HG03439 (cell line): ENCODE results near the gene CACNA1E.

Experiments used
- ATAC-seq: cut with Tn5 transposase; IDR thresholded peaks from one replicate; pipeline ENCODE4 v1.9.1; 2021; ENCODE audit warnings: mild to moderate bottlenecking, moderate library complexity; ENCODE audit not compliant: unreplicated experiment

Gene CACNA1E

DNA sequence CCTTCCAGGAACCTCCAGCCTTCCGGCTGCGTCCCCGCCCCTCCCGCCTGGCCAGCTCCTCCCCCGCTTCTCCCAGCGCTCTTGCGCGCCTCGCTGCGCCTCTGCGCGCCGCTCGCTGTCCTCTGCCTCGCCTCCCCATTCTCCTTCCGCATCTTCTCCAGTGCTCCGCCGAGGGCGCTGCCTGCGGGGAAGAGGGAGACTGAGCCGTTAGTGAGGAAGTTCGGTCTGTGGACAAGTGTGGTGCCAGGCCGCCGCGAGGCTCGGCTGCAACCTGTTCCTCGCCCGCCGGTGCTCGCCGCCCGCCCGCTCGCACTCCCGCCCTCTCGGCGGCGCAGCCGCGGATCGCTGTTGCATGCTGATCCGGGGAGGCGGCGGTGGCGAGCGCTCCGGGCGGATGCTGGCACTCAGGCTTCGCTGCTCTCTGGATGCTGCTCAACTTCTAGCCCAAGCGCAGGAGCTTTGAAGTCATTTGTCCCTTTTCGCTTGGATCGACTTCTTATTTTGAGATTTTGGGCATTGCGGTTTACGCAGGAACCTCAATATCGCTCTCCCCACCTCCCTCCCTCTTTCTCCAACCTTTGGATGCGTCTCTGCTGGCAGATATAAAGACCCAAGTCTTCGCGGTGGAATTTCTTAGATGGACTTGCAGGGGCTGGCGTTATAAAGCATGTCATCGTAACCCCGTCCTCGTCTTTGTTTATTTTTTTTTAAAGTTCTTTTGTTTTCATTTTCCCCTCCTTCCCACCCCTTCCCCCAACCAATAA, 614 bp upstream of the CACNA1E start:
- ATAC-seq, result peak; percentile 59

DNA sequence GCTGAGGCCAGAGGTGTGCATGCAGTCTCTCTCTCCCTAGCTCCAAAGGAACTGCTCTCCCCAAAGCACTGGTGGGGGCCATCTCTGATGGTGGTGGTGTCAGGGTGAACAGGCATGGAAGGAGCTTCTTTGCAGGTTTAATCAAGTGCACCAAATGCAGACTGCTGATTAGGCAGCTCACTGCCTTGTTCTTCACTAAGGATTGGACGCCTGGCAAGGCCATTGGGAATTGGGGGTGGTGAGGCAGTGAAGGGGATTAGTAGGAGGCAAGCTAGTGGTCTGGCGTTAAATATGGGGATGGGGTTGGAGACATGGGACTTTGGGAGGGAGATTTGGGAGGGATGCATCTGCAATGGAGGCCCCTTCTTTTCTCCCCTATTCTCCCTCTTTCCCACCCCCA, 1.5 kb downstream of the CACNA1E start:
- ATAC-seq, result no peak

DNA sequence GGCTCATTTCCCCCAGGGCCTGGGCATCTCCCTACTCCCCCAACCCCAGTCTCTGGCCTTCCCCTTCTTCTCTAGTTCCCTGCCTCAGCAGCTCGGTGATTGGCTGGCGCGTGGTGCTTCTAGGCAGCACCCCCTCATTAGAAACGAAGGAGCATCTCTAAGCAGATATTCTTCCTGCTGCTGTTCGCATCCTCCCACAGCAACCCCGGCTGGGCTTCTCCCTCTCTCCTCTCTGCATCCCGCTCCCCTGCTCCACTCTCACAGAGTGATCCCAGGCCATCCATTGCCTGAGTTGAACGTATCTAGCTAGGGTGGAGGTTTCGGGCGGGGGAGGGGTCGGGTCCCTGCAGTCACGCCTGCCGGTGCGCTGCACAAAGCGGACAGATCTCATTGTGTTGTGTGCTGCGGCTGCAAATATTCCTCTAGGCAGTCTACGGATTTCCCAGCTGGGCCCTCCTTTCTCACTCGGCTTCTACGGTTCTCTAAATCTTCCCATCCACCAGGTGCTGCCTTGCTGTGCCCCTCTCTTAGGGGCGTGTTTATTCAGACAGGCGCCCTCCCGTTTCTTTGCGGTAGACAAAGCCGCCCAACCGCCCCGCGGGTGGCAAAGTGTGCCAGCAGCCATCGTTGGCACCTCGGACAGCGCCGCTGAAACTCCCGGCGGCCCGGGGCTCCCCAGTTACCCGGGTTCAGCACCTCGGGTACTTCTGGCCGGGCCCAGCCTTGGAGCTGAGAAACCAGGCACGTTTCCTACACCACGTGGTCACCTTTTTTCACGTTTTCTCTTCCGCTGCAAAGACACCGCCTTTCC, 2.2 kb downstream of the CACNA1E start:
- peak; percentile 57 for ATAC-seq

DNA sequence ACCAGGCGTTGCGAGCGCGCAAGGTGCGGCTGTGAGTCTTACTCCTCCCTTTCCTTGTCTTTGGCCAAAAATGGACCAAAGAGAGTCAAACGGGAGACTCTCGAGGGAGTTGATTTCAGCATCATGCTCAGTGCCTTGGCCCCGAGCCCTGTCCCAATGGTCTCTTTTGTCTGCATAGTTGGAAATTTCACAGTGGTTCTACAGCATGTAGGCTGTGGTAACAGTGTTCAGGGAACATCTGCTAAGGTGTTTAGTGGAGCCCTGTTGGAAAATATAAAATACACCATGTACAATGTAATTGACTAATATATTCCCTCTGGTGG, 2.7 kb downstream of the CACNA1E start:
- no peak for ATAC-seq

DNA sequence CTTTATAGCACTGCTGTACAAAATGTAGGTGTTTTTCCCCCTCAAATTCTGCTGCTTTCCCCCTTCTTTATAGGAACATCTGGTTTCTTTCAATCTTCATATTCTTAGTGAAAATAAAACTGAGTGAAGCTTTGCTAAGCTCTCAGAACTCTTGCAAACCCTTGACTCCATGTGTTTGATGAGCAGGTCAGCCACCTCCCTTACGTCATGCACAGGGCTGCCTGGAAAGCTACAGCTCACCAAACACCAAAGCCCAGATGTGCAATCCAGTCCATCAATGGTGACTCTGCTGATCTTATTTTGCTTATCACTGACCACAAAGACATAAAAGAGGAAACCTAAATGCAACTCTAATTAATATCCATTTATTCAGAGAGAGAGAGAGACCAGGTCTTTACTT, 5.5 kb downstream of the CACNA1E start:
- ATAC-seq, result no peak

DNA sequence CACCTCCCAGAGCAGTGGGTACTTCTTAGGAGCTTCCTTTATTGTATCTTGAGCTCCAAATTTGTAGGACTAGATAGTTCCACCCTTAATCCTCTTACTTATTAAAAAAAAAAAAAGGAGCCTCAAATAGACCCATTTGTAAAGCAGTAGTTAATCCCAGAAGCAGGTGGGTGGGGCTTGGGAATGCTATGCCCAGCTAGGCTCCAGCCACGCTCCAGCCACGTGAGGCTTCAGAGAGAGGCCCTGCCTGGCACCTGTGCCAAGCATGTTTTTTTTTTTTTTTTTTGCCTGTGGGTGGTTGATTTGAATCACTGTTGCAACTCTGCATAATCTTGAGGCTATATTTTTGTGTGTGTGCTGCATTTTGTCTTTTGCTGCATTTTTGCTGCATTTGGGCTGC, 7.0 kb downstream of the CACNA1E start:
- no peak for ATAC-seq

DNA sequence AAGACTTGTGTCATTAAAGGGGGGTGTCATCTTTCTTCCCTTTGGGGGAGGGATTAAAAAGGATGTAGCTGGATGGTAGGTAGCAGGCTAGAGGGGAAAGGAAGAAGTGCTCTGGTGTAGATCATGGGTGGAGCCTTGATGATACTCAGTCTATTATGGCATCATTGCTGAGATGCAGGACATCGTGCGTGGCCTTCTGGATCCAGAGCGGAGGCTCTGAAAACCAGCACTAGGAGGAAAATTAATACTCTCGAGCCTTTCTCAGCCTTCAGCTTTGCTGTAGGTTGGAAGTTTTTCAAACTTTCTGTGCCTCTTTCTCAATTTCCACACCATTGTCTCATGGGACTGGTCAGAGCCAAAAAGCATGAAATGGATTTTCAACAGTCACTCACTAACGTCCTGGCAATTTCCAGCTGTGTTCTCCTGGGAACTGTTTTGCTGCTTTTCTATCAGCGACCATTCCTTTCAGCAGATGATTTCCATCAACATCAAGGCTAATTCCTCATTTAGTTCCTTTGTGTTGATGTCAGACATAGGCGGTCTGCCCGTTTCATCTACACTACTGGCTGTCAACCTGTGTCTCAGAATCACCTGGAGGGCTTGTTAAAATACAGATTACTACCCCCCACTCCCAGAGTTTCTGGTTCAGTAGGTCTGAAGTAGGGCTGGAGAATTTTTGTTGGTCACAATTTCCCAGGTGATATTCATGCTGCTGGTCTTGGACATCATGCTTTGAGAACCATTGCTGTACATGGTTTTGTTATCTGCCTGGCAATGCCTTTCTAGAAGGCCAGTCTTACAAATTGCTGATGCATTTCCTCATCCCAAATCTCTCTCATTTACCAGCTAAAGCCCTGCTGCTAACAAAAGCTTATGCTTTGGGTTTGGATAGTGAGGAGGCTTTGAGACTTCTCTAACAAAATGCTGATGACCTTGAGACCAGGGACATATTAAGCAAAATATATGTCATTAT, 7.7 kb downstream of the CACNA1E start:
- no peak for ATAC-seq

DNA sequence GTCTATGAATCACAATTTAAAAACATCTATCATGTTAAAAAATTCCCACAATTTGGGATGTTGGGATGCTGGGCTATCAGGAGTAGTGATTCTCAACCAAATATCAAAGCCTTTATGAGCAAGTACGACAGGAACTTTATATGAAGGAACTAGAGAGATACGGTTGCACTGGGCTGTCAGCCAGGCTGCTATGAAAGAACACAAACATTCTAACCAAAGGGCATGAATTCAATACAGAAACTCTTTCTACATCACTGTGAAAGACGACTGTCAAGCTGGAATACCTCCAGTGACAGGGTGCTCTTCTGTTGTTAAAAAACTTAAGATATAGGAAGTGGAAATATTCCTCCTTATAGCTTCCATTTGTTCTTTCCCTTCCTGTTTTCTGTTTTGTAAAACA, 9.8 kb downstream of the CACNA1E start:
- no peak for ATAC-seq

DNA sequence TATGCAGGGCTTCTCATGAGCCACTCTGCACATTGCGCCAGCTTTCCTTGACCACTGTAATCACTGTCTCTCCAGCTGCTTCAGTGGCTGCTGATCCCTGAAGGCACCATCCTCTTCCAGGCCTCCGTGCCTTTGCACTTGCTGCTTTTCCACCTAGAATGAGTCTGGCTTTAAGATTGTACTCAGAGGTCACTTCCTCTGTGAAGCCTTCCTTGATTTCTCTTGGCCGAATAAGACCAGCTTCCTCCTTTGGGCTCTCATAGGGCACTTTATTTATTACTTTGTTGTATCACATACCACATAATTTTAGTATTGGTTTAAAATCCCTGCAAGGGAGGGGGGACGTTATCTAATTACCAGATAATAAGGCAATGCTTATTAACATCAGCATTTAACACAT, 10.6 kb downstream of the CACNA1E start:
- no peak for ATAC-seq

DNA sequence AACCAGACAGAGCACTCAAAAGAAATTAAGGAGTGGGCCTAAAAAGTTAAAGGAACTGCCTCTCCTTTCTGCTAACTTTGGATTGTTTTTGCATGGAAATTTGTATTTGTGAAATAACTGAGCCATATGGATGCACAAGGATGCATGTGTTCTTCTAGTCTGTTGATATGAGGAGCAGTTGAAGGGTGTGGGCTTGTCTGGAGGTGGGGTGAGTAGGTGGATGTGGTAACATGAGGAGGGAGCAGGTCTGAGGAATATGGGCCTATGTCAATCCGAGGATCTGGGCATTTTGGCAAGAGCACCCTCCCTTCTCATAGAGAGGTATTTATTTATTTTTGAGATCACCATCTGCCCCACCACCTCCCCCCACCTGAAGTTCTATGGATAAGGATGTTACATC, 13.4 kb downstream of the CACNA1E start:
- ATAC-seq, result no peak

DNA sequence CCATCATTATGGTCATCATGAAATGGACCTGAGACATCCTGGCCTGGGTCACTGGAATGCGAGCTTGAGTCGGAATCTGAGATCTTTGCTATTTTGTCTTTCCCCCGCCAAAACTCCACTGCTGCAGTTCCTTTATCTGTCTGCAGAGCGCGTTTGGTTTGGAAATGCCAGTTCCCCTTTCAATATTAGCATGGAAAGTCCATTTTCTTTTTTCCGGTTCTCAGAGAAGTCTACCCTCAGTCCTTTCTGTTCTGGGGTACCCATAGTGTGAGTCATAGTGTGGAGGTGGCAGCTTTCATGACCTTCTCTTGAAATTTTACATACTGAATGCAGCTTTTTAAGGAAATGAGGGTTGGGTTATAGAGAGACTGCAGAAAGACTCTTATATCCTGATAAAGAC, 14.6 kb downstream of the CACNA1E start:
- no peak for ATAC-seq

DNA sequence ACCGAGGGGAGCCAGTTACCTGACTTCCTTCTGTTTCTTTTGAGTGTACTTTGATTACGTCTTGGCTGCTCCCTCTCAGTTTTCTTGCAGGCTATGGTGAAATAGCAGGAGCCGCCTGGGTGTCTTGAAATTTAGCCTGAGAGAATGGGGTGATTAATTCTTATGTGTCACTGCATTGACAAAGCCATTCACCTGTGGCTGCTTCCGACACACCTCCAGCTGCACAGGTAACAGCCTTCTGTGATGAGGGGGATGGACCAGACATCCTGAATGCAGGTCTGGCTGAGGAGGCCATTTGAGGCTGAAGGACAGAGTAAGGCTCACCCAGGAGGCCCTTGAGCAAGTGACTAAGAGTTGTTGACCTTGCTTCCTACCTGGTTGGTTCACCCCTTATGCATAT, 16.5 kb downstream of the CACNA1E start:
- no peak for ATAC-seq

DNA sequence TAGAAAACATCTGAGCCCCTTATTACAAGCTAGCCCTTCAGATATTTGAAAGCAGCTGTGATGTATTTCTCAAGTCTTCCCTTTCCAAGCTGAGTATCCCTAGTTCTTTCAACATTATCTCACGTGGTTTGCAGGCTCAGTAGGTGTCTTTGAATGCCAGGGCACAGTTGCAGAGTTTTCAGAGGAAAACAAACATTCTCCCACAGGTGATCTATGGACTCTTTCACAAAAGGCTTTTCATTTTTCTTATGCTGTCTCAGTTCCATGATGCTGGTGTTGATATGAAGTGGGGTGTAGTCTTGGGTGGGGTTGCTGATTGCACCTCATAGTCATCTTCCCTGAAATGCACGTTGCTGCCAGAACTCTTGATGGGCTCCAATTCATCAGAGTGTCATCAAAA, 17.3 kb downstream of the CACNA1E start:
- ATAC-seq, result no peak

DNA sequence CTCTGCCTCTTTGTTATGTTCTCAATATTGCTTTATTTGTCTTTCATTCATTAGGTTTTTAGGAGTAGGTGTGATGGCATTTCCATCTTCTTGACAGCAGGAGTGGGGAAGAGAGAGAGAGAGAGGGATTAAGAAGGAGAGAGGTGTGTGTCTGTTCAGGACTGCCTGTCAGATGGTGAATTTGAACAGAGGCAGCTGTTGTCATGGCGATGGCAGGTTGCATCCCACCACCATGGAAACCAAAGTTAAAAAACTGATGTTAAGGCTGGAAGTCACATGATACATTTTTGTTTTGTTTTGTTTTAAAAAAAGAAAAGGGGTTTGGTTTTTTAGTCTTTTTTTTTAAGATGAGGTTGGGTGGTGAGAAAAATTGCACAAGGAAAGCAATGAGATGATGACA, 18.3 kb downstream of the CACNA1E start:
- no peak for ATAC-seq

DNA sequence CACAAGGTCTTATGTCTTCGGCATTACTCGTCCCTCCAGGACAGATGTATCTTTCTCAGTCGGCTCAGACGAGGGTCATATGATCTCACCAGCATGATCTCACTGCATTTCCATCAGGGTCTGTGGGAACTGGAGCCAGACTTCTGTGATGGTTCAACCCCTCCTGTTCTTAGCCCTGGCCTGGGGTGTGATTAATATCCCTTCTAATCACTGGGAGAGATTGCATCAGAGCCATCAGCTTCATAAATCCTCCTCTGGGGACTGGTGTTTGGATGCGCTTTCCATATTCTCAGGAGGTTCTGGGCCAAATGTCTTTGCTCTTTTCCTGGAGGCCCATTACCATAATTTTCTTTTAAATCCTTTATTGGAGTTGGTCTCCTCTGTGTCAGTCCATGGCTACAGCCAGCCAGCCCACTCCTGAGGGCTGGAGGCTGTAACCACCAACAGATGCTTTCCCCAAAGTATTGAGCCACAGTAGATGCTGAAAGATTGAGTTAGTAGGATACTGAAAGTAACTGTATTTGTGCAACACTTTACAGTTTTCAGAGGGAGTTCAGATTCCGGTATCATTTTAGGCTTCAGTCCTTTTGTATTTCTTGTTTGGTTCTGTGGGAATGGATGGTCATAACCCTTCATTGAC, 20.0 kb downstream of the CACNA1E start:
- ATAC-seq, result no peak

DNA sequence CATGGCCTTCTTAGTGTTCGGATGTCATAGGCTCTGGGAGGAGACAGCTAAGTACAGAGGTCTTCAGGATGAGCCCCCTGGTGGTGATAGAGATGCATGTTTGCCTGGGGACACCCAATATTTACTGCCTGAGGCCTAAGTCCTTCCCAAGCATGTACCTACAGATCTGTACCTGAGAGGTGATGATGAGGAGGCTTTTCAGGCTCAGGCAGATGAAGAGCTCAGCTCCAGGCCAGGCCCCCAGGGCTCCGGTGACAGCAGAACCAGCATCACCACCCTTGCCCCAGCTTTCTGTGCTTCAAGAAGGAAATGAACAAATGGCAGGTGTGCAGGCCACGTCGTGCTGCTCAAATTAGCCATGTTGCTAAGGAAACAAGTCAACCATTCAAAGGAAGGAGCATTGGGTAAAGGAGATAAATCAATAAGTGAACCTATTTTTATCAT, 21.1 kb downstream of the CACNA1E start:
- peak; percentile 48 for ATAC-seq

DNA sequence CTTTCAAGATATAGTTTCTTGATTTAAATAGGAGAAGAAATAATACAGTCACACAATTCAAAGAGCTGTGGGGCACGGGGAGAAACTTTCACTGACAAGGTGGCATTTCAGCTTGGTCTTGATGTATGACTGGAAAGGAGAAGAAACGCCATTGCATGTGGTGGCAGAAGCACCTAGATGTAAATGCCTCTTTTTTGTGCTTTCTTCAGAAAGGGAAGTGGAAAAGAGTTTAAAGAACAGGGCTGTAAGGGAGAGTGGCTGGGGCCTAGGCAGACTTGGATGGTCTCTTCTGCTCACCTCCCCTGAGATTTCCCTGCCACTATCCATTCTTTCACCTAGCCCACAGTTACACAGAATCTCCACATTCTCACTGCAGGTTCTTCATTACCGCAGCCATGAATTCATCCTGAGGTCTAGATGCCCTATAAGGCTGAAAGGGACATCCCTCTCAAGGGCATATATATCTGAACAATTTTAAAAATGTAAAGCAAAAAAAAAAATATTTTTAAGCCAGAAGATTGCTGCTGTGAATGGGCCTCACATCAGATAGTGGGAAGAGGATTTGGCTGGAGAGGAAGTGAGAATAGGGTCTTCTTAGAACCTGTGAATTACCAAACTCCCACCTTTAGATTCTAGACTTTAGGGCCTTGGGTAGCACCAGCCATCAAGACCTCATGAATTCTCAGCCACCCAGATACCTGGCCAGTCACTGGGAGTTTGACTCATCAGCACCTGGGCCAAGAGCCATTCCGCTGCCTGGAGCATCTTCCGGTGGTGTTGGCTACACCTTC, 23.4 kb downstream of the CACNA1E start:
- no peak for ATAC-seq

DNA sequence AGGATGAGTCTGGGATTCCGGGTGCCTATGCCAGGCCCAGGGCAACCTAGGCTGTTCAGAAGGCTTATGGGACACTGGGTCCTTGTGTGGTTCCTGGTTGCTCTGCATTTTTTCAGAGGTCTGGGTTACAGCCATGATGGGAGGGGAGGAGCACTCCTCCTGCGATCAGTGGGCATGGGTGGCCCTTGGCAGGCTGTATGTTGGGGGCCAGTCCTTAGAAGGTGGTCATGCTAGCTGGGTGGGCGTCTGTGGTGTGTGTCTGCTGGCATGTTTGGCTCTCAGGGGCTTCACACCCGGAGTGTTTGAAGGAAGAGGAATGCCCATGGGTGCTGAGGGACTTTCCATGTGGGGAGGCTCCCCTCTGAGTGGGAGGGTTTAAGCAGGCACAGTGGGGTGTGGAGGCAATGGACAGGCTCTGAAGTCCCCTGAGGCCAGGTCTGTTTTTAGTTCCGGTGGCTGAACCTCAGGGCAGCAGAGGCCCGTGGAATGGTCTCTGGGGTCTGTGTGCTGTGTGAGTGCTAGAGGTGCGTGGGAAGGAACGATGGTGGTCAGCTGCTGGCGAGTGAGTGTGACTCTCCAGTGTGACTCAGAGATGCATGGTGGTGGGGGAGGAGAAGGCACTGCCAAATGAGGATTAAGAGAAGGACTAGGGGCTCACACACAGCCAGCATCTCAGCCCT, 25.3 kb downstream of the CACNA1E start:
- ATAC-seq, result no peak

DNA sequence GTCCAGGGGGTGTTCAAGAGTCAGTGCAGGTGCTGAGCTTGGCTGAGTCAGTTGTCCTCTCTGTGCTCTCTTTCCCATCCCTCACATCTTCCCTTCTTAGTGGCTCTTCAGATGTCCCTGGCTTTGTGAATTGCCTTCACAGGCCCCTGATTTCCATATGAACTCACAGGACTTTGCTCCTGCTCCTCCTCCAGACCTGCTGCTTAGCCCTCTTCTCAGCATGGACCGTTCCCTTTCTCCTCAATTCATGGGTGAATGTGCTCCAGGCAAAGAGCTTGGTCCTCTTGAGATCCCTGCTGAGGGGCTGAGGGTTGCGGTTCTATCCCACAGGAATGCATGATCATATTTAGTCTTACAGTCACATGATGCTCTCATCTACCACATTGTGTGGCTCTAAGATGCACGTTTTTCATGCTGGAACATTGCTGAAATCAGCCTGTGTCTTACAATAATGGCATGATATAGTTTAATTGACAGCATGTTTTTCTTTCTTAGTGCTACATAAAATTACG, 30.5 kb downstream of the CACNA1E start:
- ATAC-seq, result no peak
